Upper lobe of left lung (tissue), 6 donors: ENCODE measurements around the gene TXN2. TPM values are rescaled to one million over a fixed set of nuclear protein-coding genes. Genes with fewer than 3 reads are reported as not detected.

Experiments
- ATAC-seq, 2 donors: fragments of 200-7000 bp; cut with Tn5 transposase; one replicate each; pipeline ENCODE4 v1.9.1; 2022; ENCODE audit warnings: mild to moderate bottlenecking in 2 of 2, moderate library complexity in 2 of 2; ENCODE audit not compliant: low FRiP score in 2 of 2
- DNase-seq, 2 donors: peaks; one replicate each; pipeline ENCODE4 v3.0.0-alpha.2; 2019 to 2020
- H3K27ac ChIP-seq, 4 donors: fragments of 200-600 bp; sonication (generic); one replicate each; pipeline ENCODE4 v1.5.1; 2016 to 2019
- H3K27me3 ChIP-seq, 4 donors: fragments of 200-600 bp; sonication (generic); one replicate each; pipeline ENCODE4 v1.5.1; 2017 to 2019
- H3K36me3 ChIP-seq, 4 donors: fragments of 200-600 bp; sonication (generic); one replicate each; pipeline ENCODE4 v1.5.1; 2016 to 2019
- H3K4me1 ChIP-seq, 4 donors: fragments of 200-600 bp; sonication (generic); one replicate each; pipeline ENCODE4 v1.5.1; 2018 to 2019
- H3K4me3 ChIP-seq, 4 donors: fragments of 200-600 bp; sonication (generic); one replicate each; pipeline ENCODE4 v1.5.1; 2017 to 2019; ENCODE audit warnings: mild to moderate bottlenecking in 2 of 4, moderate library complexity in 1 of 4
- H3K9me3 ChIP-seq, 4 donors: fragments of 200-600 bp; sonication (generic); one replicate each; pipeline ENCODE4 v1.5.1; 2018 to 2019
- EP300 ChIP-seq, 4 donors: sonication (generic); formaldehyde crosslinking; IDR thresholded peaks; one replicate each; pipeline ENCODE4 v1.5.1; 2017; ENCODE audit warnings: antibody characterized with exemption in 4 of 4, control low read depth in 2 of 4
- POLR2A ChIP-seq, 4 donors: fragments of 450-650 bp; IDR thresholded peaks; one replicate each; pipeline ENCODE4 v1.5.1; 2016 to 2017; ENCODE audit warnings: antibody characterized with exemption in 4 of 4, mild to moderate bottlenecking in 2 of 4
- POLR2AphosphoS5 ChIP-seq, 2 donors: sonication (generic); formaldehyde crosslinking; IDR thresholded peaks; one replicate each; pipeline ENCODE4 v1.5.1; 2017; ENCODE audit warnings: antibody characterized with exemption in 2 of 2
- WGBS, 2 donors: methylation state at CpG; one replicate each; pipeline ENCODE4 v1.1.5; 2017 to 2018; 5-methylcytosine and 5-hydroxymethylcytosine counted together
- total RNA-seq, 6 donors: library from RNA; depleted of rRNA in 4 of 6; stranded (reverse); fragments of >200 nt in 4 of 6; gene quantifications; one replicate each; pipeline versions ENCODE4 v1.1.0 to v1.2.1, GENCODE V29; 2016 to 2021
- TF ChIP-seq, protein P1 (sequence below), 6 experiments: fragments of 450-650 bp in 4 of 6; fragments of 200-600 bp in 2 of 6; sonication (generic) in 2 of 6; IDR thresholded peaks; one replicate each; pipeline ENCODE4 v1.5.1; 2016 to 2019; ENCODE audit warnings: antibody characterized with exemption in 6 of 6
- donor health status: DM: no; HTN: no; CAD: no; lungs with moderate emphysema.
- donor health status: DM: no; HTN: yes; CAD: no; lungs with severe emphysema.

TXN2 gene
- total RNA-seq, 6 donors from 2014 or later = 30.4 to 69.5 (median 53.6) TPM

- peak in 1 of 2 donors; percentile 93 for DNase-seq
- Histone ChIP-seq H3K9me3 (no peaks in the 10 kb centered on the region), H3K36me3 (peaks cover 0 to under 1% (median 0%) of the 10 kb centered on the region in 4 donors), H3K27me3 (no peaks in the 10 kb centered on the region), H3K27ac (peak overlapping the region; percentile 84 to 95 (median 90)), H3K4me3 (no peak overlapping the region), H3K4me1 (peaks cover 47 to 70% (median 52%) of the 10 kb centered on the region in 4 donors)
- 53% methylated on average over 11 to 16 of the region's 16 CpGs for WGBS, 2 donors
- peak in 1 of 4 donors; percentile 44 for TF ChIP-seq EP300 (IDR thresholded peaks at IDR 0.05)
- TF ChIP-seq POLR2A (IDR thresholded peaks at IDR 0.05) = peak in 1 of 4 donors; percentile 32
- TF ChIP-seq POLR2AphosphoS5 (IDR thresholded peaks at IDR 0.05) = peak; percentile 46 to 57
- TF ChIP-seq, protein P1, sequence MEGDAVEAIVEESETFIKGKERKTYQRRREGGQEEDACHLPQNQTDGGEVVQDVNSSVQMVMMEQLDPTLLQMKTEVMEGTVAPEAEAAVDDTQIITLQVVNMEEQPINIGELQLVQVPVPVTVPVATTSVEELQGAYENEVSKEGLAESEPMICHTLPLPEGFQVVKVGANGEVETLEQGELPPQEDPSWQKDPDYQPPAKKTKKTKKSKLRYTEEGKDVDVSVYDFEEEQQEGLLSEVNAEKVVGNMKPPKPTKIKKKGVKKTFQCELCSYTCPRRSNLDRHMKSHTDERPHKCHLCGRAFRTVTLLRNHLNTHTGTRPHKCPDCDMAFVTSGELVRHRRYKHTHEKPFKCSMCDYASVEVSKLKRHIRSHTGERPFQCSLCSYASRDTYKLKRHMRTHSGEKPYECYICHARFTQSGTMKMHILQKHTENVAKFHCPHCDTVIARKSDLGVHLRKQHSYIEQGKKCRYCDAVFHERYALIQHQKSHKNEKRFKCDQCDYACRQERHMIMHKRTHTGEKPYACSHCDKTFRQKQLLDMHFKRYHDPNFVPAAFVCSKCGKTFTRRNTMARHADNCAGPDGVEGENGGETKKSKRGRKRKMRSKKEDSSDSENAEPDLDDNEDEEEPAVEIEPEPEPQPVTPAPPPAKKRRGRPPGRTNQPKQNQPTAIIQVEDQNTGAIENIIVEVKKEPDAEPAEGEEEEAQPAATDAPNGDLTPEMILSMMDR (IDR thresholded peaks at IDR 0.05) = no peak
- peak; percentile 21 to 80 for ATAC-seq
Observed at GRCh38 chr22:36461665-36462649, 19.5 kb downstream of the TXN2 start.

GRCh38 chr22:36460202-36460601, 21.2 kb downstream of the TXN2 start:
- no peak for ATAC-seq
- 94 to 95% methylated on average over 8 of the region's 8 CpGs for WGBS, 2 donors
- Histone ChIP-seq H3K27me3 (no peaks in the 10 kb centered on the region), H3K4me1 (peaks cover 40 to 59% (median 46%) of the 10 kb centered on the region in 4 donors), H3K36me3 (no peaks in the 10 kb centered on the region), H3K9me3 (no peaks in the 10 kb centered on the region), H3K27ac (peak overlapping the region in 2 of 4 donors; percentile 92 to 95), H3K4me3 (no peak overlapping the region)
- TF ChIP-seq EP300 (IDR thresholded peaks at IDR 0.05) = no peak
- TF ChIP-seq, protein P1 (IDR thresholded peaks at IDR 0.05) = no peak
- DNase-seq = no peak

DNA sequence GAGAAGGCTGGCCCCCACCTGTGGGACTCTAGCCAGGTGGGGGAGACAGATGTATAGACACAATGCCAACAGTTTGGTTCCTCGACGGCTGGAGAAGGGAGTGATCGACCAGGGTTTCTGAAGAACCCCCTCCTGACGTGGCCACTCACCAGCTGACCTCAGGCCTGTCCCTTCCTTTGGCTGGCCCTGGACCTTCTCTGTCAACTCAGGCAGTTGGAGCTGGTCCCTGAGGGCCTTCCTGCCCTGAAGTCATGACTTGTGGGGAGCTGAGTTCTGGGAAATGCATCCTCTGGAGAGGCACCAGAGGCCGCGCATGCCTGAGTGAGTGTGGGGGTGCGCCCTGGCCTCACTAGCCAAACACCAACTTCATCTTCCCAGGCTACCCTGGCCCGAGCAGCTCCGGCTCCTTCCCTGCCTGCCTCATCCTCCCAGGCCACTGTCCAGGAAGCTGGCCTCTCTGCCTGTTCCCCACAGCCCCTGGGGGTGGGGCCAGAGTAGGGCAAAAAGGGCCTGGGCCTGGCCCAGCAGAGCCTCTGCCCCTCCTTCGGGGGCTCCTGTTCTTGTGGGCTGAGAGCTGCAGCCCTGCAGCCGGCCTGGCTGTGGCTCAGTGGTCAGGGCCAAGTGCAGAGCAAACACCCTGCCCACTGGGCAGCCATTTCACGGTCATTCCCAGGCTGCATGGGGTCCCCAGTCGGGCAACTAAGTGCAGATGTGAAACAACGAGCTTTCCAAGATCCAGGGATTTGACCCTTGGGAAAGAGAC, 23.6 kb downstream of the TXN2 start:
- DNase-seq (peak in 1 of 2 donors; percentile 26), ATAC-seq (peak in 1 of 2 donors; percentile 15)
- no peaks in the 10 kb centered on the region for H3K36me3 ChIP-seq
- no peaks in the 10 kb centered on the region for H3K9me3 ChIP-seq
- no peak overlapping the region for H3K4me3 ChIP-seq
- peaks cover 40 to 56% (median 45%) of the 10 kb centered on the region in 4 donors for H3K4me1 ChIP-seq
- WGBS, 2 donors = 63 to 100% methylated on average over 1 to 13 of the region's 14 CpGs
- TF ChIP-seq, protein P1 (IDR thresholded peaks at IDR 0.05) = no peak
- TF ChIP-seq EP300 (IDR thresholded peaks at IDR 0.05) (peak in 1 of 4 donors; percentile 10), POLR2A (IDR thresholded peaks at IDR 0.05) (no peak), POLR2AphosphoS5 (IDR thresholded peaks at IDR 0.05) (peak; percentile 43 to 70)
- no peaks in the 10 kb centered on the region for H3K27me3 ChIP-seq
- peak overlapping the region; percentile 46 to 95 (median 76) for H3K27ac ChIP-seq

DNA sequence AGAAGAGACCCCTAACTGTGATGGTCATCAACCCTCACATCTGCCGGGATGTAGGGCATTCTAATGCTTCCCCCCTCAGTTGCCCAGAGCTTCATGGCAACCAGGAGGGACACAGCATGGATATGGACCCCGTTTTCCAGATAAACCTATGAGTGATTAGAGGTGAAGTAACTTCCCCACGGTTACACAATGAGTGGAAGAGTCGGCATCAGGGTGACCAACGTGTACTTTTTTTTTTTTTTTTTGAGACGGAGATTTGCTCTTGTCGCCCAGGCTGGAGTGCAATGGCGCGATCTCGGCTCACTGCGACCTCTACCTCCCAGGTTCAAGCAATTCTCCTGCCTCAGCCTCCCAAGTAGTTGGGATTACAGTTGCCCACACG, 25.0 kb downstream of the TXN2 start:
- DNase-seq (no peak), ATAC-seq (no peak)
- no peak for TF ChIP-seq EP300 (IDR thresholded peaks at IDR 0.05)
- TF ChIP-seq POLR2AphosphoS5 (IDR thresholded peaks at IDR 0.05) = no peak
- TF ChIP-seq, protein P1 (IDR thresholded peaks at IDR 0.05) = no peak
- no peak for TF ChIP-seq POLR2A (IDR thresholded peaks at IDR 0.05)
- H3K9me3 ChIP-seq = no peaks in the 10 kb centered on the region
- 71 to 86% methylated on average over 12 of the region's 12 CpGs for WGBS, 2 donors
- H3K4me3 ChIP-seq = no peak overlapping the region
- no peaks in the 10 kb centered on the region for H3K36me3 ChIP-seq
- H3K4me1 ChIP-seq = peaks cover 42 to 54% (median 46%) of the 10 kb centered on the region in 4 donors
- H3K27ac ChIP-seq = peak overlapping the region; percentile 89 to 96 (median 94)
- no peaks in the 10 kb centered on the region for H3K27me3 ChIP-seq
